ENCODE measurements around the gene ST3GAL2.
A peak's percentile ranks its signal among the peaks of the same experiment; 100 is the strongest.
"Not testable (repeated sequence)": the region's sequence is repeated elsewhere in the genome, so short reads cannot be mapped to it uniquely, and the experiment has no call there.

ST3GAL2 gene

GRCh38 chr16:70410734-70411133, 28.2 kb downstream of the ST3GAL2 start:
- TF ChIP-seq CTCF (IDR thresholded peaks at IDR 0.05; ENCODE audit: insufficient read depth, low read depth, low read length, missing control alignments): no peak
- no peak for DNase-seq (ENCODE audit: low read depth)
- no peak overlapping the region for H3K4me3 ChIP-seq (ENCODE audit: low read length)

- no peak for DNase-seq (ENCODE audit: low read depth)
- H3K4me3 ChIP-seq (ENCODE audit: low read length): no peak overlapping the region
- TF ChIP-seq CTCF (IDR thresholded peaks at IDR 0.05; ENCODE audit: insufficient read depth, low read depth, low read length, missing control alignments): no peak
Observed at GRCh38 chr16:70407811-70408274, 31.1 kb downstream of the ST3GAL2 start.

GRCh38 chr16:70406104-70406503, 32.8 kb downstream of the ST3GAL2 start:
- H3K4me3 ChIP-seq (ENCODE audit: low read length); DNase-seq (ENCODE audit: low read depth): not testable (repeated sequence)

GRCh38 chr16:70402916-70403659, 35.8 kb downstream of the ST3GAL2 start:
- peak; percentile 67 for DNase-seq (ENCODE audit: low read depth)
- no peak overlapping the region for H3K4me3 ChIP-seq (ENCODE audit: low read length)
- TF ChIP-seq CTCF (IDR thresholded peaks at IDR 0.05; ENCODE audit: insufficient read depth, low read depth, low read length, missing control alignments): no peak

GRCh38 chr16:70399951-70400350, 38.9 kb downstream of the ST3GAL2 start:
- H3K4me3 ChIP-seq (ENCODE audit: low read length): no peak overlapping the region
- TF ChIP-seq CTCF (IDR thresholded peaks at IDR 0.05; ENCODE audit: insufficient read depth, low read depth, low read length, missing control alignments): no peak
- DNase-seq (ENCODE audit: low read depth): no peak

- DNase-seq (ENCODE audit: low read depth): no peak
- no peak for TF ChIP-seq CTCF (IDR thresholded peaks at IDR 0.05; ENCODE audit: insufficient read depth, low read depth, low read length, missing control alignments)
- H3K4me3 ChIP-seq (ENCODE audit: low read length): no peak overlapping the region
Observed at GRCh38 chr16:70399381-70399780, 39.5 kb downstream of the ST3GAL2 start.

GRCh38 chr16:70398177-70398743, 40.6 kb downstream of the ST3GAL2 start:
- no peak overlapping the region for H3K4me3 ChIP-seq (ENCODE audit: low read length)
- TF ChIP-seq CTCF (IDR thresholded peaks at IDR 0.05; ENCODE audit: insufficient read depth, low read depth, low read length, missing control alignments): no peak

More at GRCh38 chr16:70398177-70398743, 40.6 kb downstream of the ST3GAL2 start:
- DNase-seq (ENCODE audit: low read depth): no peak
